ENCODE results near the gene NCAM1. TPM values are rescaled to one million over a fixed set of nuclear protein-coding genes. Genes with fewer than 3 reads are reported as not detected.

Gene NCAM1
- polyA plus RNA-seq, 2 of the 4 experiments (the other 2 are of a cell fraction) = 0.01 to 0.12 TPM

DNA sequence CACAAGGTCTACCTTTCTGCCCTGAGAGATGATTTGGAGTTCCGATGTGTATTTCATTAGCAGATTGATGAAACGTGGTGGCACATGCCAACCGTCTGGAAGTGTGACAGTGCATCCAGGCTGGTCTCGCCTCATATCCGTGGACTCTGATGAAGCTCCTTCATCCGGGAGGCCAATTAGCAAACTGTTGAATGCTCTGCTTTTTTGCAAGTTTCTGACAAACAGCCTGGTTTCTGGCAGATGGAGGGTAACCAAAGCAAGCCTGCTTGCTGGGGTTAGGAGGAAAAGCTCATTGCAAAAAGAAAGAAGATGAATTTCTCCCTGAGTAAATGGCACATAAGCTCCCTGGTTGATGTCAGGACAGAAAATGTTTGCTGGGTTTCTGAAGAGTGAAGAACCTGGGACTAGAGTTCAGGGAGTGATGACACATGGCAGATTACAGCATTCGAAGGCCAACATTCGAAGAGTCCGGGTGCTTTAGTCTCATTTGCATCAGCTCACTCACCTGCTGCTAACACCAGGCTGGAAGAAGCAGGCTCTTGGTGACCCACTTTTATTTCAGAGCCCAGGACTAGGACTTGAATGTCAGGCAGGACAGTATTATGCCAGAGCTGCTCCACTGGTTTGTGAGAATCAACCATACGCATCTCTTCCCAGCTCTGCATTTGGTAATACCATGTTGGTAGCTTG lies 217.3 kb downstream of the NCAM1 start (continued):
- TF ChIP-seq, protein P1, sequence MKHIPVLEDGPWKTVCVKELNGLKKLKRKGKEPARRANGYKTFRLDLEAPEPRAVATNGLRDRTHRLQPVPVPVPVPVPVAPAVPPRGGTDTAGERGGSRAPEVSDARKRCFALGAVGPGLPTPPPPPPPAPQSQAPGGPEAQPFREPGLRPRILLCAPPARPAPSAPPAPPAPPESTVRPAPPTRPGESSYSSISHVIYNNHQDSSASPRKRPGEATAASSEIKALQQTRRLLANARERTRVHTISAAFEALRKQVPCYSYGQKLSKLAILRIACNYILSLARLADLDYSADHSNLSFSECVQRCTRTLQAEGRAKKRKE (CRISPR knock-in tag; IDR thresholded peaks at IDR 0.05; ENCODE audit: low read depth) = no peak
- TF ChIP-seq ZSCAN20 (CRISPR knock-in tag; IDR thresholded peaks at IDR 0.05) = no peak
- TF ChIP-seq, protein P2, sequence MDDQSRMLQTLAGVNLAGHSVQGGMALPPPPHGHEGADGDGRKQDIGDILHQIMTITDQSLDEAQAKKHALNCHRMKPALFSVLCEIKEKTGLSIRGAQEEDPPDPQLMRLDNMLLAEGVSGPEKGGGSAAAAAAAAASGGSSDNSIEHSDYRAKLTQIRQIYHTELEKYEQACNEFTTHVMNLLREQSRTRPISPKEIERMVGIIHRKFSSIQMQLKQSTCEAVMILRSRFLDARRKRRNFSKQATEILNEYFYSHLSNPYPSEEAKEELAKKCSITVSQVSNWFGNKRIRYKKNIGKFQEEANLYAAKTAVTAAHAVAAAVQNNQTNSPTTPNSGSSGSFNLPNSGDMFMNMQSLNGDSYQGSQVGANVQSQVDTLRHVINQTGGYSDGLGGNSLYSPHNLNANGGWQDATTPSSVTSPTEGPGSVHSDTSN (IDR thresholded peaks at IDR 0.05) = no peak
- no peak for TF ChIP-seq NPAS2 (CRISPR knock-in tag; IDR thresholded peaks at IDR 0.05; ENCODE audit: borderline replicate concordance)
- TF ChIP-seq EHMT2 (IDR thresholded peaks at IDR 0.05; ENCODE audit: low read depth) = no peak

DNA sequence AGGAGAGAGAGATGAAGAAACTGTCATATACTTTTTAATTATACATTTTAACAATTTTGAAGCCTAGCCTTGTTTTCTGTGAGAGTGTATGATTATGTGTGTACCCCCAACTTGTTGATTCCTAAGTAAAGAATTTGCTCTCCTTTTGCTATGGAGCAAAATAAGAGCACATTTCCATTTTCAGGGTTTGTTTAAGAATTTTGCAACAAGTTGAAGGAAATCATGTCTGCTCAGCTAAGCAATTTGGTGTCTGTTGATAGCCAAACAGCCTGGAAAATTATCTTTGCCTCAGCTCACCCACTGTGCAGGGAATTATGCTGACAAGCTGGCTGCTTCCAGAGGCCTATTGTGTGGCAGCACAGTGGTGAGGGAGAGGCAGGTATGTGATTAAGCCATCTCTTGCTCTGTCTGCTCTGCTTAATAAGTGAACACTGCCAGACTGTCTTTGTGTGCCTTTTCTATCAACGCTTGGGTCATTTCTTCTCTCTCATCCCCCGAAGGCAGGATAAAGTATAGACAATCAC lies 218.0 kb downstream of the NCAM1 start:
- DNase-seq (ENCODE audit: low read depth in 1 of 2, low spot score in 1 of 2) (no peak), FAIRE-seq (no peak), ATAC-seq (no peak)
- TF ChIP-seq EHF (CRISPR knock-in tag; IDR thresholded peaks at IDR 0.05) = no peak
- TF ChIP-seq TFCP2L1 (CRISPR knock-in tag; IDR thresholded peaks at IDR 0.05) = no peak
- TF ChIP-seq HOXA7 (CRISPR knock-in tag; IDR thresholded peaks at IDR 0.05) = no peak
- CTCF ChIA-PET = no interaction called here
- Histone ChIP-seq H3K4me3 (no peak overlapping the region), H3K9me3 (no peaks in the 10 kb centered on the region), H3K4me1 (no peaks in the 10 kb centered on the region), H3K4me2 (no peak overlapping the region), H3K27ac (no peak overlapping the region)
- 38% methylated on average over 2 of the region's 2 CpGs for WGBS (ENCODE audit: missing lambda C conversion rate)
- POLR2A ChIA-PET = no interaction called here

DNA sequence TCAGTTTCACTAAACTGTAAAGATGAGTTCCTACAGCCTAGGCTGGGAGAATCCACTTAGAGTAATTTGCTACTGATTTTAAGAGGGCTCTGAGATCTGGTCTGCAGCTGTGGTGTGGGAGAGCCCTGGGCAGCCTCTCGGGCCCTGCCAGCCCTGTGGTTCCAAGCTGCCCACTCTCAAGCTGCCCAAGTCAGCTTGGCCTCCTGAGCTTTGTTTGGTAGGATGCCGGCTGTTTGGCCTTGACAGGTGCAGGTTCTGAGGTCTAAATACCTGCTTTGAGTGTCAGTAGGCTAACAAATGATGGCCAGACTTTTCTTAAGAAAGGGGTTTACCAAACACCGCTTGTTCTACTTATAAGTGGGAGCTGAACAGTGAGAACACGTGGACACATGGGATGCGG lies 219.9 kb downstream of the NCAM1 start:
- CTCF ChIA-PET = no interaction called here
- FAIRE-seq = no peak

DNA sequence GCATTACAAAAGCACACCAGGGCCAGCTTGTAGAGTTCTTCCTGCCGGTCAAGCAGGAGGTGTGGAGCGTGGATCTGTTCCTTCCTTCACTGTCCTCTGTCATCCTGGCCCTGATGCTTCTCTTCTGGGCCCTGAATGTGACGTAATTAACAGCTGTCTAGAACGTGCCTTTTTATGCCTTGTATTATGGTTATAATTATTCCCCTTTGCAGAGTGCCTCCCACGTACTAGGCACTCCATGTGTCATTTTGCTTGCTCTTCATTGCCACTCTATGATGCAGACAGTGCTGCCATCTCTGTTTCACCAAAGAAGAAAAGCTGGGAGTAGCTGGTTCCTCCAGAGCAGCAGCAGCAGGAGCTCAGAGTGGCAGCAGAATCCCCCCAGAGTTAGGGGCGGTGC lies 221.1 kb downstream of the NCAM1 start:
- ChIA-PET POLR2A (no interaction called here), CTCF (no interaction called here)
- ATAC-seq = no peak
- no peaks in the 10 kb centered on the region for H3K9me3 ChIP-seq
- no peaks in the 10 kb centered on the region for H3K4me1 ChIP-seq
- WGBS (ENCODE audit: missing lambda C conversion rate) = 49% methylated on average over 6 of the region's 6 CpGs
- DNase-seq (ENCODE audit: low read depth in 1 of 2, low spot score in 1 of 2) = no peak
- H3K4me3 ChIP-seq = no peak overlapping the region
- H3K27ac ChIP-seq = no peak overlapping the region
- TF ChIP-seq ESRRA (IDR thresholded peaks at IDR 0.05; ENCODE audit: borderline replicate concordance, low read length) (no peak), EHF (CRISPR knock-in tag; IDR thresholded peaks at IDR 0.05) (no peak), NFE2L2 (conservative IDR thresholded peaks at IDR 0.05; ENCODE audit: low read length) (no peak)
- no peak for FAIRE-seq
- H3K4me2 ChIP-seq = no peak overlapping the region

More for the DNA sequence above, 219.9 kb downstream of the NCAM1 start:
- no peaks in the 10 kb centered on the region for H3K4me1 ChIP-seq
- POLR2A ChIA-PET = no interaction called here
- DNase-seq (ENCODE audit: low read depth in 1 of 2, low spot score in 1 of 2) (no peak), ATAC-seq (no peak)
- no peak overlapping the region for H3K27ac ChIP-seq
- no peak overlapping the region for H3K4me2 ChIP-seq
- H3K4me3 ChIP-seq = no peak overlapping the region
- 68% methylated on average over 3 of the region's 5 CpGs for WGBS (ENCODE audit: missing lambda C conversion rate)
- no peak for TF ChIP-seq NFE2L2 (conservative IDR thresholded peaks at IDR 0.05; ENCODE audit: low read length)
- no peak for TF ChIP-seq JUN (IDR thresholded peaks at IDR 0.05)
- no peak for TF ChIP-seq CHD4 (IDR thresholded peaks at IDR 0.05; ENCODE audit: borderline replicate concordance)
- no peak for TF ChIP-seq ZNF302 (CRISPR knock-in tag; IDR thresholded peaks at IDR 0.05)
- H3K9me3 ChIP-seq = no peaks in the 10 kb centered on the region

DNA sequence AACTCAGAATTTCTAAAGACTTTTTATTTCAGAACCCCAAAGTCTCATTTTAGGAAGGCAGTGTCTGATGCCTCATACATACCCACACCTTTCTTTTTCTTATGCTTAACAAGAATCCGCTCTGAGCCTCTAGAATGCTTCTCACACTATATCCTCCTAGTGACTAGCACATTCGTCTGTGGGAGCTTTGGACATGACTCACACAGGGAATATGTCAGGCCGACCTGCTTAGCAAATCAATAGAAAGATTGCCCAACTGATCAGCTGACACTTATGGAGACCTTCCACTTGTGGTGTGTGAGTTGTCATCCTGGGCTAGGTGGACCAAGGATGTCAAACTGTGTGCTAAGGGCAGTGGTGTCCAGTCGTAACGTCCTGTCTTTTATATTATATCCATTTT lies 223.3 kb downstream of the NCAM1 start:
- Histone ChIP-seq H3K9me3 (no peaks in the 10 kb centered on the region), H3K4me3 (no peak overlapping the region), H3K4me2 (no peak overlapping the region), H3K27ac (no peak overlapping the region), H3K4me1 (no peaks in the 10 kb centered on the region)
- TF ChIP-seq, protein P3, sequence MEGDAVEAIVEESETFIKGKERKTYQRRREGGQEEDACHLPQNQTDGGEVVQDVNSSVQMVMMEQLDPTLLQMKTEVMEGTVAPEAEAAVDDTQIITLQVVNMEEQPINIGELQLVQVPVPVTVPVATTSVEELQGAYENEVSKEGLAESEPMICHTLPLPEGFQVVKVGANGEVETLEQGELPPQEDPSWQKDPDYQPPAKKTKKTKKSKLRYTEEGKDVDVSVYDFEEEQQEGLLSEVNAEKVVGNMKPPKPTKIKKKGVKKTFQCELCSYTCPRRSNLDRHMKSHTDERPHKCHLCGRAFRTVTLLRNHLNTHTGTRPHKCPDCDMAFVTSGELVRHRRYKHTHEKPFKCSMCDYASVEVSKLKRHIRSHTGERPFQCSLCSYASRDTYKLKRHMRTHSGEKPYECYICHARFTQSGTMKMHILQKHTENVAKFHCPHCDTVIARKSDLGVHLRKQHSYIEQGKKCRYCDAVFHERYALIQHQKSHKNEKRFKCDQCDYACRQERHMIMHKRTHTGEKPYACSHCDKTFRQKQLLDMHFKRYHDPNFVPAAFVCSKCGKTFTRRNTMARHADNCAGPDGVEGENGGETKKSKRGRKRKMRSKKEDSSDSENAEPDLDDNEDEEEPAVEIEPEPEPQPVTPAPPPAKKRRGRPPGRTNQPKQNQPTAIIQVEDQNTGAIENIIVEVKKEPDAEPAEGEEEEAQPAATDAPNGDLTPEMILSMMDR (IDR thresholded peaks at IDR 0.05) = no peak
- TF ChIP-seq RARB (CRISPR knock-in tag; IDR thresholded peaks at IDR 0.05) (no peak), BHLHE40 (IDR thresholded peaks at IDR 0.05; ENCODE audit: low read depth, low read length) (no peak), FOSL2 (IDR thresholded peaks at IDR 0.05) (no peak), FOSL2 (CRISPR knock-in tag; IDR thresholded peaks at IDR 0.05) (peak; percentile 16; the same call in 1 of the 2 replicates), CEBPB (IDR thresholded peaks at IDR 0.05) (0 out of 4 replicates have a peak, but pooled peaks of 1 of the 2 experiments have one; percentile 12), NFE2L2 (conservative IDR thresholded peaks at IDR 0.05; ENCODE audit: low read length) (no peak), JUNB (IDR thresholded peaks at IDR 0.05) (no peak), KDM1A (IDR thresholded peaks at IDR 0.05; ENCODE audit: low read depth) (no peak)
- TF ChIP-seq, protein P1 (CRISPR knock-in tag; IDR thresholded peaks at IDR 0.05; ENCODE audit: low read depth) = no peak
- WGBS (ENCODE audit: missing lambda C conversion rate) = 31% methylated on average over 5 of the region's 5 CpGs
- FAIRE-seq (no peak), DNase-seq (ENCODE audit: low read depth in 1 of 2, low spot score in 1 of 2) (peak in 1 of 2 experiments; percentile 46), ATAC-seq (peak in 1 of 2 experiments; percentile 34; a peak in 2 of 6 replicates)
- ChIA-PET POLR2A (no interaction called here), CTCF (no interaction called here)

Measured in A549 (cell line).